Psoas muscle (tissue), 8 donors: ENCODE measurements around the gene TLL1. TPM values are rescaled to one million over a fixed set of nuclear protein-coding genes. Genes with fewer than 3 reads are reported as not detected.

ENCODE experiments used
- ATAC-seq, 4 donors: fragments of 200-7000 bp; cut with Tn5 transposase; one replicate each; pipeline ENCODE4 v1.9.1; 2020; ENCODE audit warnings: moderate library complexity in 3 of 4, mild to moderate bottlenecking in 2 of 4
- DNase-seq, 2 donors: peaks; one replicate each; pipeline ENCODE4 v3.0.0-alpha.2; 2020
- H3K27ac ChIP-seq: fragments of 200-600 bp; one replicate; pipeline ENCODE4 v1.8.0; 2022
- H3K27me3 ChIP-seq, 3 donors: fragments of 200-600 bp in 1 of 3; one replicate each; pipeline versions ENCODE4 v1.6.1 to v1.8.0; 2013 to 2022; ENCODE audit warnings: low read length in 2 of 3, mild to moderate bottlenecking in 2 of 3, moderate library complexity in 1 of 3; ENCODE audit not compliant: insufficient read depth in 3 of 3
- H3K36me3 ChIP-seq, 2 donors: fragments of 200-600 bp in 1 of 2; one replicate each; pipeline versions ENCODE4 v1.6.1 to v1.8.0; 2013 to 2022; ENCODE audit warnings: low read depth in 1 of 2, mild to moderate bottlenecking in 1 of 2, moderate library complexity in 1 of 2; ENCODE audit not compliant: insufficient read depth in 1 of 2
- H3K4me1 ChIP-seq: fragments of 200-600 bp; one replicate; pipeline ENCODE4 v1.8.0; 2022
- H3K4me3 ChIP-seq: fragments of 200-600 bp; one replicate; pipeline ENCODE4 v1.8.0; 2022; ENCODE audit warnings: mild to moderate bottlenecking
- H3K9me3 ChIP-seq: fragments of 200-600 bp; one replicate; pipeline ENCODE4 v1.8.0; 2022
- WGBS, 3 donors: extraction: QIAGEN DNeasy Blood & Tissue Kit; methylation state at CpG; one replicate each; pipeline versions ENCODE4 v1.1.6 to v1.1.7; 2013; 5-methylcytosine and 5-hydroxymethylcytosine counted together
- intact Hi-C, 2 donors: fragments of 100-400 bp; cut with DNase I; formaldehyde crosslinking; loops; one replicate each; pipeline versions ENCODE4 v1.11.0 to v1.14.2; 2022
- polyA plus RNA-seq, 3 donors: library from polyadenylated mRNA; stranded (reverse); fragments of 200-250 nt; gene quantifications; one replicate each; pipeline ENCODE4 v1.2.3, GENCODE V29; 2013
- total RNA-seq, 4 donors: library from RNA; stranded (reverse); fragmentation: NEBNext Ultra II Directional in 2 of 4; extraction: Animal tissue kit (Norgen Biotek cat#: 25700) in 2 of 4; gene quantifications; one replicate each; pipeline versions ENCODE4 v1.2.1 to v1.2.4, GENCODE V29; 2021 to 2023
- TF ChIP-seq, protein P1 (sequence below): fragments of 200-600 bp; IDR thresholded peaks from one replicate; pipeline ENCODE4 v1.8.0; 2022; ENCODE audit warnings: antibody characterized with exemption
- donor health status: healthy with polysubstance abuse.
- donor health status: DM: no; HTN: no; CAD: no; lungs with moderate emphysema.
- donor health status: Bipolar disorder and iron deficiency.
- donor health status: healthy.
- donor health status: DM: yes; HTN: yes; CAD: no.
- donor health status: DM: no; HTN: no; CAD: no.
- donor health status: DM: no; HTN: no; CAD: no.
- donor health status: DM: yes; HTN: yes; CAD: no.

TLL1 gene
- total and polyA plus RNA-seq, 7 donors: 0.23 to 0.89 (median 0.54) TPM

GRCh38 chr4:165963621-165964020, 90.6 kb downstream of the TLL1 start:
- WGBS, 3 donors: 73 to 78% (median 78%) methylated on average over 2 of the region's 2 CpGs

DNA sequence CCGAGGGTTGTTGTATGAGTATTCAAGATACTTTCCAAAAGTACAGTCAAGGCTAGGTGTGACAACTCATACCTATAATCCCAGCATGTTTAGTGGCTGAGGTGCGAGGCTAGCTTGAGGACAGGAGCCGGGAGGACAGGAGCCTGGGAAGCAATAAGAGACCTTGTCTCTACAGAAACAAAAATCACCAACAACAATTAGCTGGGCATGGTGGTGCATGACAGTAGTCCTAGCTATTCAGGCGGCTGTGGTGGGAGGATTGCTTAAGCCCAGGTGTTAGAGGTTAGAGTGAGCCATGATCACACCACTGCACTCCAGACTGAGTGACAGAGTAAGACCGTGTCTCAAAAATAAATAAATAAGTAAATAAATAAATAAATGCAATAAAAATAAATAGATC, 91.6 kb downstream of the TLL1 start:
- Histone ChIP-seq H3K27ac (no peak overlapping the region), H3K27me3 (no peaks in the 10 kb centered on the region), H3K36me3 (no peaks in the 10 kb centered on the region), H3K4me3 (no peak overlapping the region), H3K4me1 (no peaks in the 10 kb centered on the region), H3K9me3 (peaks cover 4% of the 10 kb centered on the region)
- 88 to 89% (median 88%) methylated on average over 5 of the region's 5 CpGs for WGBS, 3 donors
- ATAC-seq (no peak), DNase-seq (no peak)
- TF ChIP-seq, protein P1, sequence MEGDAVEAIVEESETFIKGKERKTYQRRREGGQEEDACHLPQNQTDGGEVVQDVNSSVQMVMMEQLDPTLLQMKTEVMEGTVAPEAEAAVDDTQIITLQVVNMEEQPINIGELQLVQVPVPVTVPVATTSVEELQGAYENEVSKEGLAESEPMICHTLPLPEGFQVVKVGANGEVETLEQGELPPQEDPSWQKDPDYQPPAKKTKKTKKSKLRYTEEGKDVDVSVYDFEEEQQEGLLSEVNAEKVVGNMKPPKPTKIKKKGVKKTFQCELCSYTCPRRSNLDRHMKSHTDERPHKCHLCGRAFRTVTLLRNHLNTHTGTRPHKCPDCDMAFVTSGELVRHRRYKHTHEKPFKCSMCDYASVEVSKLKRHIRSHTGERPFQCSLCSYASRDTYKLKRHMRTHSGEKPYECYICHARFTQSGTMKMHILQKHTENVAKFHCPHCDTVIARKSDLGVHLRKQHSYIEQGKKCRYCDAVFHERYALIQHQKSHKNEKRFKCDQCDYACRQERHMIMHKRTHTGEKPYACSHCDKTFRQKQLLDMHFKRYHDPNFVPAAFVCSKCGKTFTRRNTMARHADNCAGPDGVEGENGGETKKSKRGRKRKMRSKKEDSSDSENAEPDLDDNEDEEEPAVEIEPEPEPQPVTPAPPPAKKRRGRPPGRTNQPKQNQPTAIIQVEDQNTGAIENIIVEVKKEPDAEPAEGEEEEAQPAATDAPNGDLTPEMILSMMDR: no peak
- intact Hi-C loops: no loop called here

More at GRCh38 chr4:165963621-165964020, 90.6 kb downstream of the TLL1 start:
- DNase-seq (no peak), ATAC-seq (no peak)
- TF ChIP-seq, protein P1: no peak
- intact Hi-C loops: no loop called here
- no peak overlapping the region for H3K4me3 ChIP-seq
- H3K4me1 ChIP-seq: no peaks in the 10 kb centered on the region
- H3K36me3 ChIP-seq: no peaks in the 10 kb centered on the region
- peaks cover 4% of the 10 kb centered on the region for H3K9me3 ChIP-seq
- no peaks in the 10 kb centered on the region for H3K27me3 ChIP-seq
- H3K27ac ChIP-seq: no peak overlapping the region

DNA sequence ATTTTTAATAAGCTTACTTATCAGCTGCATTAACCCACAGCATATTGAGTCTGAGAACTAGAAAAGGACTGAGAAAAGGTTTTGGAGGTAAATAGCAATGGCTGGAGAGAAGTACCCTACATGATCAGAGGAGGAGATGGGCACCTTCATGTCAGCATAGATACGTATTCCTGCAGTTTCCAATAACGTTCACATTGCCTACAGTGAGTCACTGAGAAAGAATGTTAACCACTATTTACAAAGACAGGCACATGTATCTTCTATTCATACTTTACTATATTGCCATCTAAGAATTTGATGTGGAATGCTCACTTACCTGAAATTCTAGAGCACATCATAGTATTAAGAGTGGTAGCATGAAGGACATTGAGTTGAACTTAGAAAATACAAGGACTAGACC, 92.5 kb downstream of the TLL1 start:
- Histone ChIP-seq H3K27ac (no peak overlapping the region), H3K27me3 (no peaks in the 10 kb centered on the region), H3K4me3 (no peak overlapping the region), H3K9me3 (peaks cover 4% of the 10 kb centered on the region), H3K36me3 (no peaks in the 10 kb centered on the region), H3K4me1 (no peaks in the 10 kb centered on the region)
- no peak for DNase-seq
- no peak for ATAC-seq
- 82 to 89% (median 82%) methylated on average over 2 of the region's 2 CpGs for WGBS, 3 donors
- intact Hi-C loops: no loop called here
- TF ChIP-seq, protein P1: no peak

DNA sequence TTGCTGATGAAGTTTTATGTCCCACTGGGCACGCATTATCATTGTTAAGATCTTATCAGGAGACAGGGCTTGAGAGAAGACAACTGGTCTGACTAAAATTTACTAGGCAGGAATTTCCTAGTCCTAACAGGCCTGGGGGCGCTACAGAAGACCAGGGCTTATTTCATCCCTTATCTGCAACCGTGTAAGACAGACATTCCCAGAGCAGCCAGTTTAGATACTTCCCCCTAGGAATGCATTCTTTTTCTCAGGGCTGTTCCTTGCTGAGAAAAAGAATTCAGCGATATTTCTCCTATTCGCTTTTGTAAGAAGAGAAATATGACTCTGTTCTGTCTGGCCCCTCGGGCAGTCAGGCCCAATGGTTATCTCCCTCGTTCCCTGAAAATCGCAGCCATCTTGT, 93.8 kb downstream of the TLL1 start:
- H3K27ac ChIP-seq: no peak overlapping the region
- no peak for DNase-seq
- intact Hi-C loops: no loop called here
- peaks cover 4% of the 10 kb centered on the region for H3K9me3 ChIP-seq
- H3K4me3 ChIP-seq: no peak overlapping the region
- H3K27me3 ChIP-seq: no peaks in the 10 kb centered on the region
- TF ChIP-seq, protein P1: no peak
- no peaks in the 10 kb centered on the region for H3K4me1 ChIP-seq
- ATAC-seq: no peak
- H3K36me3 ChIP-seq: no peaks in the 10 kb centered on the region
- WGBS, 3 donors: 89 to 91% (median 90%) methylated on average over 8 of the region's 8 CpGs

DNA sequence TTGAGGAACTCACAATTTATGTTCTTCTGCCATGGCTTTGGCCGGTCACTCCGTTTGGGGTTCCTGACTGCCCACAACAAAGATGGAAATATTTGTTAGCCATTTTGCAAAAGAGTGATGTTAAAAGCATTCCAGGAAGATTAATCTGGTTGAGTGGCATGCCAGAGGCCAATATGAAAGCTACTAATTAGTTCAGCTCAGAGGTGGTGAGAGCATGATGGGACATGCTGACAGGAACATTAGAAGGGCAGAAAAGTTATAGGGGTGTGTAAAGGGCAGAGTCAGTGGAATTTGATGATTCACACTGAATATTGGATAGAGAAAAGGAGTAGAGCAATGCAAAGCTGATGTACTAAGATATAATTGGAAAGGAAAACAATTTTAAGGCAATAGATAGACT, 94.4 kb downstream of the TLL1 start:
- Histone ChIP-seq H3K27ac (no peak overlapping the region), H3K27me3 (no peaks in the 10 kb centered on the region), H3K4me3 (no peak overlapping the region), H3K4me1 (no peaks in the 10 kb centered on the region), H3K9me3 (peaks cover 4% of the 10 kb centered on the region), H3K36me3 (no peaks in the 10 kb centered on the region)
- WGBS, 3 donors: 92 to 99% (median 95%) methylated on average over 2 of the region's 2 CpGs
- no peak for ATAC-seq
- TF ChIP-seq, protein P1: no peak
- intact Hi-C loops: no loop called here
- no peak for DNase-seq
